Muscle layer of duodenum (tissue), 2 donors: ENCODE results near the gene XYLT1.

Source experiments
- H3K27ac ChIP-seq: one replicate; pipeline ENCODE4 v1.7.0; 2013; ENCODE audit warnings: mild to moderate bottlenecking, low read length
- H3K27me3 ChIP-seq: one replicate; pipeline ENCODE4 v1.7.0; 2013; ENCODE audit warnings: low read depth, mild to moderate bottlenecking, control low read depth, low read length
- H3K36me3 ChIP-seq, 2 donors: one replicate each; pipeline ENCODE4 v1.7.0; 2013; ENCODE audit warnings: low read length in 2 of 2, control low read depth in 1 of 2, mild to moderate bottlenecking in 1 of 2; ENCODE audit not compliant: insufficient read depth in 2 of 2, control insufficient read depth in 1 of 2
- H3K4me1 ChIP-seq, 2 donors: one replicate each; pipeline ENCODE4 v1.7.0; 2013; ENCODE audit warnings: low read length in 2 of 2, mild to moderate bottlenecking in 2 of 2, control low read depth in 1 of 2, moderate library complexity in 1 of 2; ENCODE audit not compliant: insufficient read depth in 2 of 2, control insufficient read depth in 1 of 2
- H3K4me3 ChIP-seq, 2 donors: one replicate each; pipeline ENCODE4 v1.7.0; 2013; ENCODE audit warnings: low read length in 2 of 2, low read depth in 1 of 2, mild to moderate bottlenecking in 1 of 2
- H3K9me3 ChIP-seq, 2 donors: one replicate each; pipeline ENCODE4 v1.7.0; 2013; ENCODE audit warnings: low read length in 2 of 2, control low read depth in 1 of 2, mild to moderate bottlenecking in 1 of 2; ENCODE audit not compliant: control insufficient read depth in 1 of 2
- donor health status: healthy.

The XYLT1 gene

GRCh38 chr16:17298238-17298637, 172.5 kb downstream of the XYLT1 start:
- H3K36me3 ChIP-seq, result no peaks in the 10 kb centered on the region
- H3K9me3 ChIP-seq, result no peaks in the 10 kb centered on the region
- H3K27ac ChIP-seq, result no peak overlapping the region
- no peak overlapping the region for H3K4me3 ChIP-seq
- H3K4me1 ChIP-seq, result peaks cover 9 to 13% of the 10 kb centered on the region in 2 donors
- H3K27me3 ChIP-seq, result no peaks in the 10 kb centered on the region

GRCh38 chr16:17296431-17296830, 174.3 kb downstream of the XYLT1 start:
- Histone ChIP-seq H3K9me3 (no peaks in the 10 kb centered on the region), H3K27ac (no peak overlapping the region), H3K4me3 (no peak overlapping the region), H3K36me3 (no peaks in the 10 kb centered on the region), H3K4me1 (peaks cover 0 to 13% of the 10 kb centered on the region in 2 donors), H3K27me3 (no peaks in the 10 kb centered on the region)

DNA sequence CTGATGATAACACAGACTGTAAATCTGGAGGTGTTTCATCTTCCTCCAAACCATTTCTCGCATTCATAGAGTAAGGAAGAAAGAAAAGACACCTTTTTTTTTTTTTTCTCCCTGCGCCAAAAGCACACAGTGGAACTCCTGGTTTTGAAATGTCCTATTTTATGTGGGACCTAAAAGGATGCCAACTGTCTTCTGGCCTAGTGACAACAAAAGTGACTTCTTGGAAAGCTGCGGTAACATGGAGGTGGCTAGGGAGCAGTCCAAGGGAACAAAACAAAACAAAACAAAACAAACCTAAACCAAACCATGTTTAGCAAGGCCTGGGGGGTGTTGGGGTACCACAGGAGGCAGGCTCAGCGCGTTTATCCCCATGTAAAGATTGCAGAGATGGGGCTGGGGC, 174.8 kb downstream of the XYLT1 start:
- Histone ChIP-seq H3K4me1 (peaks cover 0 to 13% of the 10 kb centered on the region in 2 donors), H3K27me3 (no peaks in the 10 kb centered on the region), H3K27ac (no peak overlapping the region), H3K9me3 (no peaks in the 10 kb centered on the region), H3K36me3 (no peaks in the 10 kb centered on the region), H3K4me3 (no peak overlapping the region)

DNA sequence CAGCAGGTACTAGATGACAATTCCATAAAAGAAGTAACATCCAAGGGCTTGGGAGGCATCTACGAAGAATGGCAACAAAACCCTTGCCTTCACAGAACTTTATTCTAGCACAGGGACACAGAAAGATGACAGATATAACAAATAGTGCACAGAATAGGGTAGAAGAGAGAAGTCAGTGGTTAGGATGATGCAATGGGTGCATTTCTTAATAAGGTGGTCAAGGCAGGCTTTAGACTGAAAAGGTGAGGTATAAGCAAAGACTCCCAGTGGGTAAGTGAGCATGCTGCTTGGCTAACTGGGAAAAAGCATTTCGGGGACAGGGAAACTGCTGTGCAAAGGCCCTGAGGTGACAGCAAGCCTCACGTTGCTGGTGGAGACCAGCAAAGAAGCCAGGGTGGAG, 175.9 kb downstream of the XYLT1 start:
- H3K9me3 ChIP-seq, result no peaks in the 10 kb centered on the region
- H3K36me3 ChIP-seq, result no peaks in the 10 kb centered on the region
- peaks cover 0 to 13% of the 10 kb centered on the region in 2 donors for H3K4me1 ChIP-seq
- no peak overlapping the region for H3K4me3 ChIP-seq
- H3K27me3 ChIP-seq, result no peaks in the 10 kb centered on the region
- no peak overlapping the region for H3K27ac ChIP-seq

GRCh38 chr16:17293813-17294558, 176.8 kb downstream of the XYLT1 start:
- Histone ChIP-seq H3K4me3 (no peak overlapping the region), H3K27me3 (no peaks in the 10 kb centered on the region), H3K27ac (no peak overlapping the region), H3K9me3 (no peaks in the 10 kb centered on the region), H3K4me1 (peaks cover 0 to 6% of the 10 kb centered on the region in 2 donors), H3K36me3 (no peaks in the 10 kb centered on the region)

GRCh38 chr16:17291289-17291688, 179.5 kb downstream of the XYLT1 start:
- H3K27me3 ChIP-seq, result no peaks in the 10 kb centered on the region
- H3K4me3 ChIP-seq, result no peak overlapping the region
- no peaks in the 10 kb centered on the region for H3K9me3 ChIP-seq
- H3K4me1 ChIP-seq, result peaks cover 0 to 7% of the 10 kb centered on the region in 2 donors
- H3K36me3 ChIP-seq, result no peaks in the 10 kb centered on the region
- H3K27ac ChIP-seq, result no peak overlapping the region

DNA sequence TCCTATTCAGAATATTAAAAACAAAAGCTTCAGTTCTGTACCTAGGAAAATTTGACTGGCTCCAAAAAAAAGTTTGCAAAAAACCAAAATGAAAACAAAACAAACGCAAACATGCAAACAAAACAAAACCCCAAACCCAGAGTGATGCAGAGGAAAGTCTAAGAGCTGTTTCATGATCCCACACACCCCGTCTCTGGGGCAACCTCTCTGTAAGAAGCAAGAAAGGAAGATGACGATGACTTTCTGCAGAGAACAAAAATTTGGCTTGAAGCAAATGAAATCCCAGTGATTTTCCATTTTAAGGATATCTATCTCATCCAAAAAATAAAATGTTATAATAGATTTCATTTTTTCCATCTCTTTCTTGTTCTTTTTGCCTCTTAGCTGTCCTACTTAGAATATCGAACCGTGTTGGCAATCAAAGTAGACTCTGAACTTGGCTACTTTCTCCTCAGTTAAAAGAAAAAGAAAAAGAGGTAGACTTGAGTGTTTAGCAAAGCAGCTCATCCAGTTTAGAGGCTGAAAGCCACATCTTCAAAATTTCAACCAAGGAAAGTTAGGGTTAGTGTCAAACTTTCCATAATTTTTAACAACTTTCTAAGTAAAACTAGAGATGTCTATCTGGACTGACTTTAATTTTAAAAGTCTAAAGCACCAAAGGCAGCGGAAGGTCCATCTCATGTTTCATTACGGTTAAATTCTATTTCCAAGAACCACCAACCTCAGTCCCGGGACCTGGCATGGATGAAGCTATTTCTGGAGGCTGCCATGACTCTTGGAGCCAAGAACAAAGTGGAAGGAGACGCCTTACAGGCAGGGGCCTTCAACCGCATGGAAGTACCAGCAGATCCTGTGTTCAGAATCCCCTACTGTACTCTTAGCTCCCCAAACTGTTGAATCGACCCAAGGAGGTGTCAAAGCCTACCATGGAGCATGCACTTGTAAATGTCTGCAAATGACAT, 180.8 kb downstream of the XYLT1 start:
- Histone ChIP-seq H3K9me3 (no peaks in the 10 kb centered on the region), H3K4me3 (no peak overlapping the region), H3K4me1 (peaks cover 0 to 7% of the 10 kb centered on the region in 2 donors), H3K27me3 (no peaks in the 10 kb centered on the region), H3K27ac (no peak overlapping the region), H3K36me3 (no peaks in the 10 kb centered on the region)

DNA sequence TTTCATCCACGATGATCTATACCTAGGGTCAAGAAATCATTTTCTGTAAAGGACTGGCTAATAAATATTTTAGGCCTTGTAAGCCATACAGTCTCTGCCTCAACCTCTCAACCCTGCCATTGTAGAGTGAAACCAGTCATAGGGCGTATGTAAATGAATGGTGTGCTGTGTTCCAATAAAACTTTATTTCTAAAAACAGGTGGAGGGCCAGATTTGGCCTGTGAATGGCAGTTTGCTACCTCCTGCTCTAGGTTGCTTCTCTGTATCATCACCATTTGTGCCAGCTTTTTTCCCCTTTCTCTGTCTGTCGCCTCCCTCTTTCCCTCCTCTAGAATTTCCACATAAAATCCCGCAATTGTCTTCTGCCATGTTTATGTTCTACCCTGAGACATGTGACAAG, 181.7 kb downstream of the XYLT1 start:
- no peaks in the 10 kb centered on the region for H3K36me3 ChIP-seq
- peaks cover 0 to 7% of the 10 kb centered on the region in 2 donors for H3K4me1 ChIP-seq
- H3K27ac ChIP-seq, result no peak overlapping the region
- no peaks in the 10 kb centered on the region for H3K9me3 ChIP-seq
- H3K4me3 ChIP-seq, result no peak overlapping the region
- H3K27me3 ChIP-seq, result no peaks in the 10 kb centered on the region

DNA sequence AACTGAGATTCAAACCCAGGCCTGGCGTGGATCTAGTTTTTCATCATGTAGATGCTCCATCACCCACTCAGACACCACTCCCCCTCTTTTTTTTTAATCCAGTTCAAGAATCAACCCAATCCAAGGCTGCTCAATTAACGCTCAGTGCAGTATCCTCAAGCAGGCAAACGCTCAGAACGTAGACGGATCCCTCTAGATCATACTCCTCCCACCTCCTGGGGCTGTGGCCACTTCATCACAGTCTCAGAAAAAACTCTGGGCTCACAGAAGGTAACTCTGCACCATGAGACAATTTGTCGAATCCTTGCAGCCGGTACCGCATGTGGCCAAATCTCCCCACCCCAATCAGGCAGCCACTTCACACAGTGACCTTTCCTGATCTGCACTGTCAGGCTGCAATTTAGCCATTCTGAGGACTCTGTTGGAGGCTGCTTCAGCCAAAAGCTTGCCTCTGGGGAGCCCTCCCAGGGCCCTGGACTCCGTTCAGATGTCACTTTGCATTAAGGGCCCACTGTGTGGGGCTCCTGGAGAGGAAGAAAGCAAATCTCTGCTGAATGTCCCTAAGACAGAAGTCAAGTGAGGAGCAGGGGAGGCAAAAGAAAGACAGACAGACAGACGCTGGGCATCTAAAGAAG, 183.5 kb downstream of the XYLT1 start:
- H3K4me3 ChIP-seq, result no peak overlapping the region
- H3K4me1 ChIP-seq, result peaks cover 0 to 7% of the 10 kb centered on the region in 2 donors
- H3K36me3 ChIP-seq, result no peaks in the 10 kb centered on the region
- no peaks in the 10 kb centered on the region for H3K9me3 ChIP-seq
- no peak overlapping the region for H3K27ac ChIP-seq
- H3K27me3 ChIP-seq, result no peaks in the 10 kb centered on the region

- no peak overlapping the region for H3K4me3 ChIP-seq
- no peaks in the 10 kb centered on the region for H3K36me3 ChIP-seq
- no peaks in the 10 kb centered on the region for H3K27me3 ChIP-seq
- H3K27ac ChIP-seq, result no peak overlapping the region
- peaks cover 0 to 7% of the 10 kb centered on the region in 2 donors for H3K4me1 ChIP-seq
- H3K9me3 ChIP-seq, result no peaks in the 10 kb centered on the region
Measured at GRCh38 chr16:17286443-17286842, 184.3 kb downstream of the XYLT1 start.

GRCh38 chr16:17283016-17283415, 187.7 kb downstream of the XYLT1 start:
- no peak overlapping the region for H3K4me3 ChIP-seq
- H3K27ac ChIP-seq, result no peak overlapping the region
- H3K4me1 ChIP-seq, result peaks cover 4 to 7% of the 10 kb centered on the region in 2 donors
- H3K36me3 ChIP-seq, result no peaks in the 10 kb centered on the region
- no peaks in the 10 kb centered on the region for H3K27me3 ChIP-seq
- no peaks in the 10 kb centered on the region for H3K9me3 ChIP-seq
